NK-92 (cell line): Measurements from ENCODE around the gene NAV2.

Experiments
- DNase-seq: peaks from one replicate; lab custom pipeline; 2025; ENCODE audit not compliant: unreplicated experiment; lab: John Stamatoyannopoulos, UW

The NAV2 gene

GRCh38 chr11:19739872-19740271 lies 27.2 kb downstream of the NAV2 start:
- DNase-seq = no peak

- DNase-seq = no peak
These were observed 27.9 kb downstream of the NAV2 start for GRCh38 chr11:19740586-19740985.

- no peak for DNase-seq
These were observed 30.1 kb downstream of the NAV2 start for GRCh38 chr11:19742588-19743292.

GRCh38 chr11:19743622-19744021 lies 31.0 kb downstream of the NAV2 start:
- no peak for DNase-seq

GRCh38 chr11:19744130-19744529 lies 31.5 kb downstream of the NAV2 start:
- DNase-seq = no peak

GRCh38 chr11:19746086-19746485 lies 33.4 kb downstream of the NAV2 start:
- DNase-seq = no peak

- DNase-seq = no peak
These were observed 35.0 kb downstream of the NAV2 start for GRCh38 chr11:19747634-19748033.

- no peak for DNase-seq
These were observed 38.4 kb downstream of the NAV2 start for GRCh38 chr11:19751055-19751454.

- DNase-seq = no peak
These were observed 40.9 kb downstream of the NAV2 start for GRCh38 chr11:19753451-19754106.

GRCh38 chr11:19756675-19757475 lies 44.2 kb downstream of the NAV2 start:
- DNase-seq = no peak

GRCh38 chr11:19759389-19759788 lies 46.8 kb downstream of the NAV2 start:
- no peak for DNase-seq

- no peak for DNase-seq
These were observed 49.6 kb downstream of the NAV2 start for GRCh38 chr11:19762266-19762665.

GRCh38 chr11:19763330-19763729 lies 50.7 kb downstream of the NAV2 start:
- no peak for DNase-seq

- no peak for DNase-seq
These were observed 53.6 kb downstream of the NAV2 start for GRCh38 chr11:19766206-19766605.

GRCh38 chr11:19766810-19767209 lies 54.2 kb downstream of the NAV2 start:
- no peak for DNase-seq

- DNase-seq = no peak
These were observed 55.1 kb downstream of the NAV2 start for GRCh38 chr11:19767627-19768151.

- no peak for DNase-seq
These were observed 55.6 kb downstream of the NAV2 start for GRCh38 chr11:19768197-19768596.

GRCh38 chr11:19768815-19769214 lies 56.2 kb downstream of the NAV2 start:
- DNase-seq = no peak

- DNase-seq = no peak
These were observed 57.2 kb downstream of the NAV2 start for GRCh38 chr11:19769820-19770219.

GRCh38 chr11:19770277-19770676 lies 57.6 kb downstream of the NAV2 start:
- no peak for DNase-seq

GRCh38 chr11:19771463-19771862 lies 58.8 kb downstream of the NAV2 start:
- no peak for DNase-seq

GRCh38 chr11:19772480-19772879 lies 59.8 kb downstream of the NAV2 start:
- no peak for DNase-seq
